T-helper 17 cell (primary cell): ENCODE results near the gene DIAPH3. TPM values are rescaled to one million over a fixed set of nuclear protein-coding genes. Genes with fewer than 3 reads are reported as not detected.

Experiments
- ATAC-seq: fragments of 150-1000 bp; cut with Tn5 transposase; 2 replicates; pipeline ENCODE4 v1.10.0; 2021; ENCODE audit warnings: mild to moderate bottlenecking, moderate library complexity
- DNase-seq, 3 donors: peaks; one replicate each; pipeline versions ENCODE4 v3.0.0 to v3.0.0-alpha.2; 2020 to 2021
- H3K9me3 ChIP-seq: one replicate; pipeline ENCODE4 v1.7.0; 2013; ENCODE audit warnings: low read length, mild to moderate bottlenecking; ENCODE audit not compliant: control insufficient read depth, poor library complexity, severe bottlenecking
- H3K27ac Mint-ChIP-seq: one replicate; pipeline ENCODE4 v1.8.0; 2022; ENCODE audit warnings: mild to moderate bottlenecking, moderate library complexity, mixed read lengths
- H3K27me3 Mint-ChIP-seq: one replicate; pipeline ENCODE4 v1.8.0; 2022; ENCODE audit warnings: mixed read lengths
- H3K36me3 Mint-ChIP-seq: one replicate; pipeline ENCODE4 v1.8.0; 2022; ENCODE audit warnings: low read depth, mixed read lengths
- H3K4me1 Mint-ChIP-seq: one replicate; pipeline ENCODE4 v1.8.0; 2022; ENCODE audit warnings: mild to moderate bottlenecking, mixed read lengths
- H3K4me3 Mint-ChIP-seq: one replicate; pipeline ENCODE4 v1.8.0; 2022; ENCODE audit warnings: mild to moderate bottlenecking, moderate library complexity, mixed read lengths
- total RNA-seq, 4 donors: library from RNA in 2 of 4; stranded (reverse) in 2 of 4; gene quantifications; one replicate each; pipeline ENCODE4 v1.2.3 and lab custom pipeline; 2022 to 2026

DIAPH3 gene
- total RNA-seq, 2 donors from 2014 or later, result 0.42 TPM; not detected in 1

- DNase-seq, result no peak
- Mint-ChIP-seq H3K27me3 (no peaks in the 10 kb centered on the region), H3K4me1 (no peaks in the 10 kb centered on the region), H3K36me3 (no peaks in the 10 kb centered on the region), H3K27ac (no peak overlapping the region), H3K4me3 (no peak overlapping the region)
- ATAC-seq, result no peak
- no peaks in the 10 kb centered on the region for H3K9me3 ChIP-seq
Observed at GRCh38 chr13:59880468-59880867, 283.3 kb downstream of the DIAPH3 start.

DNA sequence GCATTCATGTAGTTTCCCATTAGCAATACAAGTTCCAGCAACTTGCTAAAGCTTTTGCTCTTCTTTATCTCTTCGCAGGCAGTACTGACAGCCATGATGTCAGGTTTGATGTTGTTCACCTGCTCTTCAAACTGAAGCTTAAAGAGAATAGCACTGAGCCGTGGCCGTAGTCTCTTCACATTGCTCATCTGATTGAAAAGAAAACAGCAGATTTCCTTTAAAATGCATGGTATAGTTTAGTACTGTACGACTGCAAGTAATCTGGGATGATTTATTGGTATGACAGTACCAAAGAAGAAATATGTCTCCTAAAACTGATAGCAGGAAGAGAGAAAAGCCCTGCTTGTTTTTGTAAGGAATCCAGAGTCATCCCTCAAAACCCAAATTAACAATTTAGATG is 284.4 kb downstream of the DIAPH3 start:
- H3K9me3 ChIP-seq, result no peaks in the 10 kb centered on the region
- no peak overlapping the region for H3K27ac Mint-ChIP-seq
- DNase-seq (no peak), ATAC-seq (no peak)
- no peaks in the 10 kb centered on the region for H3K27me3 Mint-ChIP-seq
- no peak overlapping the region for H3K4me3 Mint-ChIP-seq
- H3K4me1 Mint-ChIP-seq, result no peaks in the 10 kb centered on the region
- no peaks in the 10 kb centered on the region for H3K36me3 Mint-ChIP-seq

GRCh38 chr13:59877933-59878332 is 285.8 kb downstream of the DIAPH3 start:
- Mint-ChIP-seq H3K4me1 (no peaks in the 10 kb centered on the region), H3K36me3 (no peaks in the 10 kb centered on the region), H3K27me3 (no peaks in the 10 kb centered on the region), H3K27ac (no peak overlapping the region), H3K4me3 (no peak overlapping the region)
- DNase-seq, result no peak
- no peaks in the 10 kb centered on the region for H3K9me3 ChIP-seq
- ATAC-seq, result no peak

DNA sequence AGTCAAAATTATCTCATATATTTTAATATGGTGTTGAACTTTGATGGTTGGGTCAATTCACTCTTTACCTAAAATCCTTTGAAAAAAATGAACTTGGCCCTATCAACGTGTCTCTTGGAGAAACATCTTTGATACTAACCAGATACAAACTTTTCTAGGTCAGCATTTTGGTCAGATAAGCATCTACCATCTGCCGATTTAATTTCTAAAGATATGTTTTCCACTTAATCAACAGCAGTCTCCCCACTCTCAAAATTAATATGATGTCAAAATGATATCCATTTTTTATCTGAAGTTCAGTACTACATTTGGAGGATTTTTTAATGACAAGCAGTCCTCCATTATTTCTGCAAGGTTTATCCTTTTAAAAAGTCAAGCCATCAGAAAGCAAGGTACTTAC is 288.8 kb downstream of the DIAPH3 start:
- Mint-ChIP-seq H3K27ac (no peak overlapping the region), H3K36me3 (no peaks in the 10 kb centered on the region), H3K27me3 (no peaks in the 10 kb centered on the region), H3K4me1 (no peaks in the 10 kb centered on the region), H3K4me3 (no peak overlapping the region)
- DNase-seq (no peak), ATAC-seq (no peak)
- no peaks in the 10 kb centered on the region for H3K9me3 ChIP-seq

- Mint-ChIP-seq H3K27me3 (no peaks in the 10 kb centered on the region), H3K27ac (no peak overlapping the region), H3K4me3 (no peak overlapping the region), H3K4me1 (no peaks in the 10 kb centered on the region), H3K36me3 (no peaks in the 10 kb centered on the region)
- DNase-seq (no peak), ATAC-seq (no peak)
- H3K9me3 ChIP-seq, result no peaks in the 10 kb centered on the region
Observed at GRCh38 chr13:59873856-59874255, 289.9 kb downstream of the DIAPH3 start.

GRCh38 chr13:59873309-59873708 is 290.4 kb downstream of the DIAPH3 start:
- no peaks in the 10 kb centered on the region for H3K36me3 Mint-ChIP-seq
- no peaks in the 10 kb centered on the region for H3K4me1 Mint-ChIP-seq
- H3K27ac Mint-ChIP-seq, result no peak overlapping the region
- ATAC-seq (no peak), DNase-seq (no peak)
- no peaks in the 10 kb centered on the region for H3K27me3 Mint-ChIP-seq
- no peak overlapping the region for H3K4me3 Mint-ChIP-seq
- H3K9me3 ChIP-seq, result no peaks in the 10 kb centered on the region

DNA sequence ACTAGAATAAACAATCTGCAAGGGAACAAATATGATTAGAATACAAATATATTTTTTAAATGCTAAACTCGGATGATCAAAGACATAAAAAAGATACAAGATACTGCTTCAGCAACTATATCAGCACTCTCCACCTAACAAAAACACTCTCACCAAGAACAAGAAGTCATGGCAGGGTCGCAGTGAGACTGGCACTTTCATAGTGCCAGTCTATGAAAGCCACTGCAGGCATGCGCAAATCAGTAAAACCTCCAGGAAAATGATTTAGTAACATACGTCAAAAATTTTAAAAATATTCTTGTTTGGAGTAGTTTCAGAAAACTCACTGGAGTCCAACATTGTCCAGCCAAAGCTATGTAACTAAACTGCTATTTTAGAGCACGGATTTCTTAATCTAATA is 295.9 kb downstream of the DIAPH3 start:
- no peak for ATAC-seq
- H3K27me3 Mint-ChIP-seq, result no peaks in the 10 kb centered on the region
- no peak overlapping the region for H3K27ac Mint-ChIP-seq
- H3K9me3 ChIP-seq, result no peaks in the 10 kb centered on the region
- H3K4me3 Mint-ChIP-seq, result no peak overlapping the region
- H3K4me1 Mint-ChIP-seq, result peaks cover 3% of the 10 kb centered on the region
- H3K36me3 Mint-ChIP-seq, result no peaks in the 10 kb centered on the region
- no peak for DNase-seq

- ATAC-seq, result no peak
- Mint-ChIP-seq H3K4me1 (peaks cover 3% of the 10 kb centered on the region), H3K4me3 (no peak overlapping the region), H3K27ac (no peak overlapping the region), H3K36me3 (no peaks in the 10 kb centered on the region), H3K27me3 (no peaks in the 10 kb centered on the region)
- DNase-seq, result no peak
- no peaks in the 10 kb centered on the region for H3K9me3 ChIP-seq
Observed at GRCh38 chr13:59865398-59865797, 298.3 kb downstream of the DIAPH3 start.

DNA sequence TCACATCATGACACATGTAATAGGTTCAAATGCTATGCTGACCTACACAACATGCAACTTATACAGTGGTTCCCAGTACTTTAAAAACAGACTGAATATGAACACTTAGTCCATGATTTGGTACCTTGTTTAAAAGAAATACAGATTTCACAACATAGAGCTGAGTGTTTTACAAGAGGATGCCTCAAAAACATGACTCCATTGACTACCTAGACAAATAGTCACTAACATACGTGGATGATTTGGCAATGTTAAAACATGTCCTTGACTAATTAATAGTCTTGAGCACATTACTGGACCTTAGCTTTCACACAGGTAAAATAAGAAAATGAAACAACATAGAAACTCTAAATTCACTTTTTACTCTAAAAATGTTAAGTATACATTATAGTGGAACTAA is 300.1 kb downstream of the DIAPH3 start:
- Mint-ChIP-seq H3K36me3 (no peaks in the 10 kb centered on the region), H3K27ac (no peak overlapping the region), H3K4me3 (no peak overlapping the region), H3K4me1 (peaks cover 3% of the 10 kb centered on the region), H3K27me3 (no peaks in the 10 kb centered on the region)
- DNase-seq, result no peak
- ATAC-seq, result no peak
- H3K9me3 ChIP-seq, result no peaks in the 10 kb centered on the region

- no peaks in the 10 kb centered on the region for H3K36me3 Mint-ChIP-seq
- ATAC-seq (no peak), DNase-seq (no peak)
- peaks cover 3% of the 10 kb centered on the region for H3K4me1 Mint-ChIP-seq
- H3K4me3 Mint-ChIP-seq, result no peak overlapping the region
- no peaks in the 10 kb centered on the region for H3K9me3 ChIP-seq
- H3K27me3 Mint-ChIP-seq, result no peaks in the 10 kb centered on the region
- no peak overlapping the region for H3K27ac Mint-ChIP-seq
Observed at GRCh38 chr13:59861676-59862075, 302.1 kb downstream of the DIAPH3 start.

DNA sequence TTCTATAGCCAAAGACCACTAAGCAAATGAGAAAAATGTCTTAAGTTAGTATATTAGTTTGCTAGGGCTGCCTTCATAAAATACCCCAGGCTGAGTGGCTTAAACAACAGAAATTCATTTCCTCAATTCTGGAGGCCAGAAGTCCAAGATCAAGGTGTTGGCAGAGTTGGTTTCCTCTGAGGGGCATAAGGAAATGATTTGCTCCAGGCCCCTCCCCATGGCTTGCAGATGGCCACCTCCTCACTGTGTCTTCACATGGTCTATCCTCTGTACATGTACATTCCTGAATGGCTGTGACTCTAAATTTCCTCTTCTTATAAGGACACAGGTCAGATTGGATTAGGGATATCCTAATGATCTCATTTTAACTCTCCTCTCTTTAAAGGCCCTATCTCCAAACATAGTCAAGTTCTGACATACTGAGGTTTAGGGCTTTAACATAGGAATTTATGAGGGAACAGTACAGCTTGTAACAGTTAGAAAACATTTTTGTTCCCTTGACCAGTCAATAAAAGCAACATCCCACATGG is 307.4 kb downstream of the DIAPH3 start:
- H3K9me3 ChIP-seq, result no peaks in the 10 kb centered on the region
- ATAC-seq, result no peak
- H3K36me3 Mint-ChIP-seq, result no peaks in the 10 kb centered on the region
- H3K4me3 Mint-ChIP-seq, result no peak overlapping the region
- no peaks in the 10 kb centered on the region for H3K27me3 Mint-ChIP-seq
- no peak overlapping the region for H3K27ac Mint-ChIP-seq
- DNase-seq, result no peak
- no peaks in the 10 kb centered on the region for H3K4me1 Mint-ChIP-seq

DNA sequence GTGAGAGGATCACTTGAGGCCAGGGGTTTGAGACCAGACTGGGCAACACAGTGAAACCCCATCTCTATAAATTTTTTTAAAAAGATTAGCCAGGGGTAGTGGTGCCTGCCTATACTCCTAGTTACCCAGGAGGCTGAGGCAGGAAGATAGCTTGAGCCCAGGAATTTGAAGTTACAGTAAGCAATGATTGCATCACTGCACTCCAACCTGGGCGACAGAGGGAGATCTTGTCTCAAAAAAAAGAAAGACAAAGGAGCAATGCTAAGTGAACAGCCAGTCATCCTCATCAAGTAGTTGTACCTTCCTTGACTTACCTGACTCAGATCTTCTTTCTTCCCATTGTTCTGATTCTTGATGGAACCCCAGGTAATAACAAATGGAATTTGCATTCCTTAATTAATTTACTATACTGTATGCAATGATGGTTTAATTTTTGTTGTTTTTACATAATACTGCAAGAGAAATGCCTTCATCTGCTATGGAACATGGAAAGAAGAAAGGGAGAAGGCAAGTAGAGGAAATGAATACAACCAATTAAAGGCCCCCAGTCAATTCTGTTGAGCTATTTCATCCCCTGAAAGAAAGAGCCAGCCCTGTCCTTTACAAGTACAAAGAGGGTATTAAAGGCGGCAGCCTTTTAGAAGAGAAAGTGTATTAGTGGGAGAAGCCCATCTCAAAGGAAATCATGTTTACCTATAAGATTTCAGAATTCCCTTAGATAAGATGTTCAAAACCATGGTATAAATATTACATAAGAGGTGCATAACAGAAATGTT is 316.7 kb downstream of the DIAPH3 start:
- no peaks in the 10 kb centered on the region for H3K9me3 ChIP-seq
- DNase-seq (no peak), ATAC-seq (no peak)
- Mint-ChIP-seq H3K36me3 (no peaks in the 10 kb centered on the region), H3K27me3 (no peaks in the 10 kb centered on the region), H3K4me3 (no peak overlapping the region), H3K4me1 (no peaks in the 10 kb centered on the region), H3K27ac (no peak overlapping the region)

DNA sequence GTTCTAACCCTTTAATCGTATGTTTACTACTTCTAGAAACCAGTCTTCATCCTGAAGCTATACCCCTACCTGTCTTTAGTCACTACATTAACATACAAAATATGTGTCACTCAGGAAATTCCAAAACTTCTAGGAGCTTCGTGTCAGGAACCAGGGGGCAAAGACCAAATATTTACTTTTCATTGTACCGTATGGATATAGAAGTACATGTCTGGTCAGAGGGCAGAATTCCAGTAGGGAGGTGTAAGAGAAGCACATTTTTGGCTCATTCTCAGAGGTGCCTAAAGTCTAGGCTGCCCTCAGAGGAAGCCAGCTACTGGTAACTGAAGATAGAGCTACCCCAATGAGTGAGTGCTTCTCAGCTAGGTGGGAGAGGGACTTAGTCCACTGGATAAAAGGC is 320.7 kb downstream of the DIAPH3 start:
- no peaks in the 10 kb centered on the region for H3K9me3 ChIP-seq
- Mint-ChIP-seq H3K4me1 (no peaks in the 10 kb centered on the region), H3K36me3 (no peaks in the 10 kb centered on the region), H3K4me3 (no peak overlapping the region), H3K27ac (no peak overlapping the region), H3K27me3 (no peaks in the 10 kb centered on the region)
- DNase-seq (no peak), ATAC-seq (no peak)

- Mint-ChIP-seq H3K36me3 (no peaks in the 10 kb centered on the region), H3K27ac (no peak overlapping the region), H3K4me3 (no peak overlapping the region), H3K4me1 (no peaks in the 10 kb centered on the region), H3K27me3 (no peaks in the 10 kb centered on the region)
- no peak for ATAC-seq
- no peak for DNase-seq
- H3K9me3 ChIP-seq, result no peaks in the 10 kb centered on the region
Observed at GRCh38 chr13:59842507-59842906, 321.2 kb downstream of the DIAPH3 start.
